GM12872 (cell line): ENCODE results near the gene RENBP.

Experiments
- CTCF ChIP-seq: IDR thresholded peaks from 3 replicates; pipeline ENCODE4 v1.5.1; 2011; ENCODE audit warnings: low read depth, mild to moderate bottlenecking, low read length, moderate library complexity; ENCODE audit not compliant: insufficient read depth

RENBP gene

GRCh38 chrX:153984351-153985178 lies 40.1 kb upstream of the RENBP start:
- no peak for TF ChIP-seq CTCF

GRCh38 chrX:153983321-153983801 lies 38.9 kb upstream of the RENBP start:
- TF ChIP-seq CTCF, result no peak

GRCh38 chrX:153981771-153982533 lies 37.5 kb upstream of the RENBP start:
- TF ChIP-seq CTCF, result no peak

- TF ChIP-seq CTCF, result no peak
Measured at GRCh38 chrX:153981231-153981630, 36.8 kb upstream of the RENBP start.

GRCh38 chrX:153974726-153975286 lies 30.4 kb upstream of the RENBP start:
- TF ChIP-seq CTCF, result no peak

GRCh38 chrX:153974003-153974725 lies 29.7 kb upstream of the RENBP start:
- TF ChIP-seq CTCF, result no peak
